NB4 (cell line): ENCODE measurements around the gene NADSYN1.

Source experiments
- POLR2A ChIP-seq: IDR thresholded peaks from 2 replicates; pipeline ENCODE4 v1.6.1; 2011; ENCODE audit warnings: mild to moderate bottlenecking; ENCODE audit not compliant: insufficient read length; ENCODE audit errors: extremely low read depth
- TF ChIP-seq, protein P1 (sequence below): IDR thresholded peaks from one replicate; pipeline ENCODE4 v1.5.1; 2012; ENCODE audit warnings: low read depth, low read length

DNA sequence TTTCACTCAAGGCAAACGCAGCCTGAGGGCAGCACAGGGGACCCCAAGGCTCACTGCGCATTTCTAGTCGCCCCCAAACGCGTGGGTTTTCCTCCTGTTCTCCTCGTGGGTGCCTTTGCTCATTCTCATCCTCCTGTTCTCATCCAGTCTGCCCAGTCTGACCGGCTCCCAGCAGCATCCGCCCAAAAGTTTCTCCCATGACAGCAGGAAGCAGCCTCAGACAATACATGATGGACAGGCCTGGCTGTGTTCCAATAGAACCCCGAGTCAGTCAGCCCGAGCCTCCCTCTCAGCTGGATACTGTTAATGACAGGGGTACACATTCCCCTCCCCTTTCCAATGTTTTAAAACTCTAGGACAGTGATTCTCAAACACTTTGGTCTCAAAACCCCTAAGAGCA lies 51.5 kb downstream of the NADSYN1 start:
- TF ChIP-seq, protein P1, sequence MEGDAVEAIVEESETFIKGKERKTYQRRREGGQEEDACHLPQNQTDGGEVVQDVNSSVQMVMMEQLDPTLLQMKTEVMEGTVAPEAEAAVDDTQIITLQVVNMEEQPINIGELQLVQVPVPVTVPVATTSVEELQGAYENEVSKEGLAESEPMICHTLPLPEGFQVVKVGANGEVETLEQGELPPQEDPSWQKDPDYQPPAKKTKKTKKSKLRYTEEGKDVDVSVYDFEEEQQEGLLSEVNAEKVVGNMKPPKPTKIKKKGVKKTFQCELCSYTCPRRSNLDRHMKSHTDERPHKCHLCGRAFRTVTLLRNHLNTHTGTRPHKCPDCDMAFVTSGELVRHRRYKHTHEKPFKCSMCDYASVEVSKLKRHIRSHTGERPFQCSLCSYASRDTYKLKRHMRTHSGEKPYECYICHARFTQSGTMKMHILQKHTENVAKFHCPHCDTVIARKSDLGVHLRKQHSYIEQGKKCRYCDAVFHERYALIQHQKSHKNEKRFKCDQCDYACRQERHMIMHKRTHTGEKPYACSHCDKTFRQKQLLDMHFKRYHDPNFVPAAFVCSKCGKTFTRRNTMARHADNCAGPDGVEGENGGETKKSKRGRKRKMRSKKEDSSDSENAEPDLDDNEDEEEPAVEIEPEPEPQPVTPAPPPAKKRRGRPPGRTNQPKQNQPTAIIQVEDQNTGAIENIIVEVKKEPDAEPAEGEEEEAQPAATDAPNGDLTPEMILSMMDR, result no peak
- TF ChIP-seq POLR2A, result no peak
